GM10248 (cell line): ENCODE results near the gene PGBD5.
"Not testable (repeated sequence)": the region's sequence is repeated elsewhere in the genome, so short reads cannot be mapped to it uniquely, and the experiment has no call there.

Source experiments
- CTCF ChIA-PET: fragments of 300-600 bp; sonication (Branson Sonifier 250); formaldehyde crosslinking; extraction: SDS; loops from one replicate; lab custom pipeline; 2021; ENCODE audit warnings: antibody characterized with exemption; lab: Yijun Ruan, JAX
- POLR2A ChIA-PET: fragments of 350-650 bp; sonication (Branson Sonifier 250); formaldehyde crosslinking; extraction: SDS; loops from one replicate; lab custom pipeline; 2020; ENCODE audit warnings: antibody characterized with exemption; lab: Yijun Ruan, JAX
- DNase-seq: peaks from one replicate; pipeline ENCODE4 v3.0.0; 2012; ENCODE audit errors: extremely low spot score
- TF ChIP-seq, protein P1 (sequence below): IDR thresholded peaks from 2 replicates; pipeline ENCODE4 v1.5.1; 2012; ENCODE audit warnings: mild to moderate bottlenecking, low read depth; ENCODE audit errors: extremely low read depth, missing control alignments, control extremely low read depth

PGBD5 gene

DNA sequence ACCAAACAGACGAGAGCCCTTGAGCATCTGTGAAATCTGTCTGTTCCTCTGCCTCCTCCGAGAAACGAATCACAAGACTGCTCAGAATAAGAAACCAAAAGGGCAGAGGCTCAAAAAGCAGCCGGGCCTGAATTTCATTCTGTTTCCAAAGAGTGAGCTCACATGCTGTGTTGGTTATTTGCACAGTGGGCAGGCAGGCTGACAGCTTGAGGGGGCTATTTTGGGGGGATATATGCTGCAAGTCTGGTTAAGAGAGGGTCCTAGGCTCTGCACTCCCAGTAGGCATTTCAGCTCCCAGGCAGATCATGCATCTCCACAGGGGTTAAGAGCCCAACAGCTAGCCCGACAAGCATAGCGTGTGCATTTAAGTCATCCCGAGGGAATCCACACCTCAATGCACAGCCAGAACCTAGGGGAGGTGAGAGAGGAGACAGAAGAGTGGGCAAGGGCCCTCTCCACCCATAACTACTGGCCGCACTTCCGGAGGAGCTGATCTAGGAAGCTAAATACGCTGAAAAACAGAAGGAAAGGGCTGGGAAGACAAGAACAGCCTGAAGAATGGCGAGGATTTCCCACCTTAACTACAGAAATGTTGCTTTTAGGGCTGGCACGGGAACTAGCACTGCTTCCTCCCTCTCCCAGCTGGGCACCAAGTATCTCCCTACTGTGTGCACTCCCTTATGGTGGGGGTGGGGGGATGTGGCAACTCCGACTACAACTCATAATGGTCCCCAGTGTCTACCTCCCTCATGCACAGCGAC lies 3.7 kb downstream of the PGBD5 start:
- POLR2A ChIA-PET: no interaction called here
- no peak for DNase-seq
- TF ChIP-seq, protein P1, sequence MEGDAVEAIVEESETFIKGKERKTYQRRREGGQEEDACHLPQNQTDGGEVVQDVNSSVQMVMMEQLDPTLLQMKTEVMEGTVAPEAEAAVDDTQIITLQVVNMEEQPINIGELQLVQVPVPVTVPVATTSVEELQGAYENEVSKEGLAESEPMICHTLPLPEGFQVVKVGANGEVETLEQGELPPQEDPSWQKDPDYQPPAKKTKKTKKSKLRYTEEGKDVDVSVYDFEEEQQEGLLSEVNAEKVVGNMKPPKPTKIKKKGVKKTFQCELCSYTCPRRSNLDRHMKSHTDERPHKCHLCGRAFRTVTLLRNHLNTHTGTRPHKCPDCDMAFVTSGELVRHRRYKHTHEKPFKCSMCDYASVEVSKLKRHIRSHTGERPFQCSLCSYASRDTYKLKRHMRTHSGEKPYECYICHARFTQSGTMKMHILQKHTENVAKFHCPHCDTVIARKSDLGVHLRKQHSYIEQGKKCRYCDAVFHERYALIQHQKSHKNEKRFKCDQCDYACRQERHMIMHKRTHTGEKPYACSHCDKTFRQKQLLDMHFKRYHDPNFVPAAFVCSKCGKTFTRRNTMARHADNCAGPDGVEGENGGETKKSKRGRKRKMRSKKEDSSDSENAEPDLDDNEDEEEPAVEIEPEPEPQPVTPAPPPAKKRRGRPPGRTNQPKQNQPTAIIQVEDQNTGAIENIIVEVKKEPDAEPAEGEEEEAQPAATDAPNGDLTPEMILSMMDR: no peak
- CTCF ChIA-PET: interaction anchor here (0.7 kb wide), 1 partner anchor 13 kb away, joined by 4 read pairs; no protein-coding TSS in a partner anchor

DNA sequence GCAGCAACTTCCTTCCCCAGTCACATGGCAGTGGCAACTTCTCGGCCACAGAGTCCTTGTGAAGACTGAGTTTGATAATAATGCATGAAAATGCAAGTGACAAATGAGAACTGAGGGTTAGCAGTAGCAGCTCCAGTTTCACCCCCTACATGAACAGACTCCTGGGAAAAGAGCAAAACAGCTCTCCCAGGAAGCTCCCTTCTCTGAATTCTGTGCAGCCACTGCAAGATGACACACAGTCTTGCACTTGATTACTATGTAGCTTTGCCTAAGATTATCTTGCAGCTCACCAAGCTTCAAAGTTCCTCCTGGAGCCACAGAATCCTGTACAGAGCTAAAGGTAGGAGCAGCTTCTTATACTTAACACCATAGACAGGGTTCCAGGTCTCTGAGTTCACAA lies 4.7 kb downstream of the PGBD5 start:
- POLR2A ChIA-PET: no interaction called here
- no peak for DNase-seq
- CTCF ChIA-PET: interaction anchor here (0.7 kb wide), 1 partner anchor 12 kb away, joined by 4 read pairs; no protein-coding TSS in a partner anchor
- TF ChIP-seq, protein P1: no peak

DNA sequence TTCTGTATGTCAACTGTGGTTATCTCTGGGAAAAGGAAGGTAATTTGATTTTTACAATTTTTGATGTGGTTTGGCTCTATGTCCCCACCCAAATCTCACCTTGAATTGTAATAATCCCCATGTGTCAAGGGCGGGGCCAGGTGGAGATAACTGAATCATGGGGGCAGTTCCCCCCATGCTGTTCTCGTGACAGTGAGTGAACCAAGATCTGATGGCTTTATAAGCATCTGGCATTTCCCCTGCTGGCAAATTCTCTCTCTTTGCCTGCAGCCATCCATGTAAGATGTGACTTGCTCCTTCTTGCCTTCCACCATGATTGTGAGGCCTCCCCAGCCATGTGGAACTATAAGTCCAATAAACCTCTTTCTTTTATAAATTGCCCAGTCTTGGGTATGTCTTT lies 5.8 kb downstream of the PGBD5 start:
- POLR2A ChIA-PET, CTCF ChIA-PET, DNase-seq: not testable (repeated sequence)

DNA sequence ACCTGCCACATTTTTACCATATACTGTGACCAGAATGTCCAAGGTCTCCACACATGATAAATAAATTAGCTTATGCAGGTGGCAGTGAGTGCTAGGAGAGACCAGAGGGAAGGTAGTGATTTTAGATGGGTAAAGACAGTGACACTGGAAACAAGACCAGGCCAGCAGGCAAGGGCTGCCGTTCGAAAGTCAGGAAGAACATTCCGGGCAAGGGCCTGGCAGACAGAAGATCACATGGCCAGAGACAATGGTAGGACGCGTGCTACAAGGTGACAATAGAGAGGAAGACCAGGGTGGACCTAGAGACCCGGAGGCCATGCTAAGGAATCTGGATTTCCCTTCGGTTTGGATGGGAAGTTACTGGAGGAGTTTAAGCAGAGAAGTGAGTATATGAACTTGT lies 9.7 kb downstream of the PGBD5 start:
- TF ChIP-seq, protein P1: no peak
- ChIA-PET CTCF (no interaction called here), POLR2A (no interaction called here)
- no peak for DNase-seq

DNA sequence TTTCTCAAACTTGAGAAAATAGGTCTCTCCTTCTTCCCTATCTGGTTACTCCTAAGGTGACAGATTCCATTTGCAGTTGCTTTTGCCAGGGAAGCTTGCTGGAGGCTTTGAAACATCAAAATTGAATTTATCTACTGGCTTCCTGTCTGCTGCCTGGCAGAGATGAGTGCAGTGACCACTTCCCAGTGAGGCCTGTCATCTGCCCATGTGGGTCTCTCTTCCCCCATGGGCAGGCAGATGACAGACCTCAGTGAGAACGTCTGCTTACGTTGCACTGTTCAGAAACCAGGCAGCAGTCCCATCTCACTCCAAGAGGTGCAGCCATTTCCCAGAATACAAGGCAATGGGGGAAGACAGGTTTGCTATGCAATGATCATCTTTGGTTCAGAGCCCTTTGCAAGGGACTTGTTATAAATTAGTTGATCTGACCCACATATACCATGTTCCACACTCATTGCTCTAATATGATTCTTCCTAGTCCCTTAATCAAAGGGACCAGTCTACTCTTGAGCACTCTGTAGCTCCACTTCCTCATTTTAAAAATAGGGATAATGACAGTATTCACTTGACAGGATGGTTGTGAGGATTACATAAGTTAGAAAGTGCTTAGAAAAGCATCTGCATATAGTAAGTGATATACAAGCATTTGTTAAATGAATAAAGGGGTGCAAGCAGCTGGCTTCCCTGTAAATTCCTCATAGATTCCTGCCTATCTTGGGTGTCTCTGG lies 10.6 kb downstream of the PGBD5 start:
- TF ChIP-seq, protein P1: no peak
- POLR2A ChIA-PET: no interaction called here
- DNase-seq: no peak
- CTCF ChIA-PET: no interaction called here

DNA sequence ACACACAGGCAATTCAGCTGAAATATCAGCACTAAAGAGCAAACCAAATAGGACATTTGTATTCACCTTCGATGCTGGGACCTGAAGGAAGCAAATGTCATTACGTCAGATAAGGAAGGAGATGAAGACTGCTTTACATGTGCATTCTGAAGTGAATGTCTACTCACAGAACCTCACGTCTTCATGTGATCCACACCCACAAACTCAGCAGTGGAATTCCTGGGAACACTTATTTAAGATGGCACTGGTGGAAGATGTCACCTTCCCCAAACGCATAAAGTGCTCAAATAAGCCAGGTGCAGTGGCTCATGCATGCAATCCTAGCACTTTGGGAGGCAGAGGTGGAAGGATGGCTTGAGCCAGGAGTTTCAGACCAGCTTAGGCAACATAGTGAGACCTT lies 11.4 kb downstream of the PGBD5 start:
- CTCF ChIA-PET: no interaction called here
- TF ChIP-seq, protein P1: no peak
- POLR2A ChIA-PET: no interaction called here
- no peak for DNase-seq

DNA sequence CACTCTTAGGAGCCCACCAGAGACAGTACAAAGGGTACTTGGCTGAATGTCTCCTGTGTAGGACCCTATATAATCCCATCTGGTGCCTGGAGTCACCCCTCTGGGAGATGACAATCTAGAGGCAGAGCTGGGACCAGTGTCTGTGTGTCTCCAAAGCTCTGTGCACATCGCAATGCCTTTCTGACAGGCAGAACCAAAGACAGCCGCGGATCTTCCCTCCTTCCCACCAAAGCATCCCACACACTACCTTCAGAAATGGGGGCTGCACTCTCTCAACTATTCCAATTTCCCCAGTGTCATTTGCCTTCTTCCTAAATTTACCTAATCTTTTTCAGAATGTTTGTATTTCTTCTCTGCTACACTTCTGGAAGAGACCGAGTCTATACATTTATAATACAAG lies 12.0 kb downstream of the PGBD5 start:
- no peak for DNase-seq
- CTCF ChIA-PET: no interaction called here
- TF ChIP-seq, protein P1: no peak
- POLR2A ChIA-PET: no interaction called here
